Right lobe of liver (tissue), 6 donors: ENCODE data around the gene PPAN. TPM values are rescaled to one million over a fixed set of nuclear protein-coding genes. Genes with fewer than 3 reads are reported as not detected.
A peak's percentile ranks its signal among the peaks of the same experiment; 100 is the strongest.

Experiments
- ATAC-seq, 4 donors: fragments of 200-7000 bp; cut with Tn5 transposase; one replicate each; pipeline ENCODE4 v1.9.1; 2020; ENCODE audit warnings: mild to moderate bottlenecking in 4 of 4, moderate library complexity in 4 of 4
- DNase-seq, 3 donors: peaks; one replicate each; pipeline ENCODE4 v3.0.0-alpha.2; 2020
- H3K27ac ChIP-seq, 3 donors: fragments of 200-600 bp; one replicate each; pipeline ENCODE4 v1.8.0; 2022
- H3K27me3 ChIP-seq, 2 donors: fragments of 200-600 bp; one replicate each; pipeline ENCODE4 v1.8.0; 2022
- H3K36me3 ChIP-seq, 4 donors: fragments of 200-600 bp; sonication (generic) in 1 of 4; one replicate each; pipeline versions ENCODE4 v1.5.1 to v1.8.0; 2017 to 2022; ENCODE audit warnings: control low read depth in 1 of 4
- H3K4me1 ChIP-seq, 4 donors: fragments of 200-600 bp; sonication (generic) in 1 of 4; one replicate each; pipeline versions ENCODE4 v1.5.1 to v1.8.0; 2017 to 2022; ENCODE audit warnings: control low read depth in 1 of 4
- H3K4me3 ChIP-seq, 3 donors: fragments of 200-600 bp; one replicate each; pipeline ENCODE4 v1.8.0; 2022
- H3K9me3 ChIP-seq, 4 donors: fragments of 200-600 bp; sonication (generic) in 1 of 4; one replicate each; pipeline versions ENCODE4 v1.5.1 to v1.8.0; 2017 to 2022; ENCODE audit warnings: control low read depth in 1 of 4
- CTCF ChIP-seq, 4 donors: fragments of 200-600 bp in 3 of 4; fragments of 450-650 bp in 1 of 4; IDR thresholded peaks; one replicate each; pipeline versions ENCODE4 v1.5.1 to v1.8.0; 2016 to 2022; ENCODE audit warnings: antibody characterized with exemption in 4 of 4, mild to moderate bottlenecking in 2 of 4
- POLR2A ChIP-seq: fragments of 450-650 bp; IDR thresholded peaks from one replicate; pipeline ENCODE4 v1.6.1; 2017; ENCODE audit warnings: antibody characterized with exemption, mild to moderate bottlenecking
- WGBS: methylation state at CpG from one replicate; pipeline ENCODE4 v1.1.6; 2018; ENCODE audit warnings: low coverage, low lambda C conversion rate; ENCODE audit not compliant: insufficient coverage; ENCODE audit errors: missing lambda C conversion rate; 5-methylcytosine and 5-hydroxymethylcytosine counted together
- intact Hi-C, 2 donors: fragments of 100-400 bp; cut with DNase I; formaldehyde crosslinking; loops; one replicate each; pipeline versions ENCODE4 v1.11.2 to v1.14.1; 2022
- total RNA-seq, 6 experiments: library from RNA; depleted of rRNA in 2 of 6; stranded (reverse); fragments of >200 nt in 2 of 6; fragmentation: NEBNext Ultra II Directional in 3 of 6; extraction: Animal tissue kit (Norgen Biotek cat#: 25700) in 3 of 6; gene quantifications; one replicate each; pipeline versions ENCODE4 v1.1.0 to v1.2.4, GENCODE V29; 2016 to 2023
- donor health status: DM: no; HTN: yes; CAD: no.
- donor health status: DM: no; HTN: no; CAD: no.
- donor health status: DM: no; HTN: no; CAD: no.
- donor health status: DM: no; HTN: yes; CAD: no.
- donor health status: DM: no; HTN: yes; CAD: no.

Gene PPAN
- total RNA-seq, 6 experiments from 2014 or later: 11.2 to 19.9 (median 18.4) TPM

GRCh38 chr19:10134040-10134439 is 27.9 kb downstream of the PPAN start:
- H3K4me1 ChIP-seq: no peaks in the 10 kb centered on the region
- peaks cover 0 to 42% (median 7%) of the 10 kb centered on the region in 4 donors for H3K36me3 ChIP-seq
- H3K4me3 ChIP-seq: no peak overlapping the region
- H3K27me3 ChIP-seq: no peaks in the 10 kb centered on the region
- WGBS: no CpG with 5 or more reads among the region's 9 CpGs
- H3K27ac ChIP-seq: no peak overlapping the region
- intact Hi-C loops: no loop called here
- DNase-seq: no peak
- ATAC-seq: no peak
- H3K9me3 ChIP-seq: no peaks in the 10 kb centered on the region
- TF ChIP-seq CTCF (IDR thresholded peaks at IDR 0.05): no peak
- no peak for TF ChIP-seq POLR2A

- ATAC-seq (peak in 2 of 4 donors; percentile 7 to 11), DNase-seq (no peak)
- Histone ChIP-seq H3K27me3 (no peaks in the 10 kb centered on the region), H3K4me1 (no peaks in the 10 kb centered on the region), H3K27ac (no peak overlapping the region), H3K9me3 (no peaks in the 10 kb centered on the region), H3K36me3 (peaks cover 0 to 58% (median 12%) of the 10 kb centered on the region in 4 donors), H3K4me3 (no peak overlapping the region)
- intact Hi-C loops: no loop called here
- 84% methylated on average over 9 of the region's 39 CpGs for WGBS
- TF ChIP-seq CTCF (IDR thresholded peaks at IDR 0.05): no peak
- TF ChIP-seq POLR2A: no peak
Observed at GRCh38 chr19:10135551-10136334, 29.6 kb downstream of the PPAN start.

- ATAC-seq (no peak), DNase-seq (no peak)
- intact Hi-C loops: no loop called here
- H3K27ac ChIP-seq: no peak overlapping the region
- no peaks in the 10 kb centered on the region for H3K4me1 ChIP-seq
- no peaks in the 10 kb centered on the region for H3K9me3 ChIP-seq
- 100% methylated on average over 1 of the region's 14 CpGs for WGBS
- H3K4me3 ChIP-seq: no peak overlapping the region
- peaks cover 0 to 68% (median 19%) of the 10 kb centered on the region in 4 donors for H3K36me3 ChIP-seq
- TF ChIP-seq POLR2A (no peak), CTCF (IDR thresholded peaks at IDR 0.05) (no peak)
- H3K27me3 ChIP-seq: no peaks in the 10 kb centered on the region
Observed at GRCh38 chr19:10136936-10137335, 30.8 kb downstream of the PPAN start.

DNA sequence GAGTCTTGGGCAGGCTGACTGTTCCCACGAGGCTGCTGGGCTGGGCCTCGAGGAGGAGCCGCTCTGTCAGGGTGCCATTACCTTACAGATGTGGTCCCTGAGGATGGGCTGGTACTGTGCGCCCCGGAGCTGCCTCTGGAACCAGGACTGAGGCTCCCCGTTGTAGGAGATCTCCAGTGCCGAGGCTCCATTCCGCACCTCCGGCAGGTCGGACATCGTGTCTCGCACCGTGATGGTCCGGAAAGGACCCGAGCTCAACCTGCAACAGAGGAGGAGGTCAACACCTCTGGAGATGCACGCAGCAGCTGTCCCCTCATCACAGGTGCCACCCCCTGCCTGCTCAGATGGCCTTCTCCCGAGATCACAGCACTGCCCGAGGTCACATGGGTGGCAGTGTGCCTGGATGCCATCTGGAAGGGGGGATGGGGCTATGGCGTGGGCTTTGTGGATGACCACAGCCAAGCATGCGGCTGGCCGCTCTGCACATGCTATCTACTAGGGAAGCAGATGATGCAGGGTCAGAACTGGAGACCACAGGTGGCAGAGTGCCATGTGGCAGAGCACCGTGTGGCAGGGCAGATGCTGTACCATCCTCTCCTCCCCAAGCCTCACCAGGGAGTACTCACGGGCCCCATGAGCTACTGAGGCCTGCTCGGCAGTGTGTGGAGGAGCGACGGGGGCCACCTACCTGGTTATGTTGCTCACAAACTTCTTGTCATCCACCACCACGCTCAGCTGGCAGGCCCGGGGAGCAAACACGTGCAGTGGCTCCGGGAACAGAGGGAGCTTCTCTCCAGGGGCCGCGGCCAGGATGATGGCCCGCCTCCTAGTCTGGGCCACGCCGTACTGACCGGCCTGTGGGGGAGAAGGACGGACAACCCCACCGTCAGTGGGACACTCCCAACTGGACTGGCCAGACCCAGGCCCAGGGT is 31.9 kb downstream of the PPAN start:
- DNase-seq (no peak), ATAC-seq (no peak)
- Histone ChIP-seq H3K36me3 (peaks cover 0 to 79% (median 25%) of the 10 kb centered on the region in 4 donors), H3K4me3 (no peak overlapping the region), H3K27ac (no peak overlapping the region), H3K9me3 (no peaks in the 10 kb centered on the region), H3K4me1 (no peaks in the 10 kb centered on the region), H3K27me3 (no peaks in the 10 kb centered on the region)
- TF ChIP-seq CTCF (IDR thresholded peaks at IDR 0.05) (no peak), POLR2A (no peak)
- no CpG with 5 or more reads among the region's 38 CpGs for WGBS
- intact Hi-C loops: no loop called here
